ENCODE measurements around the gene RANBP10. TPM values are rescaled to one million over a fixed set of nuclear protein-coding genes. Genes with fewer than 3 reads are reported as not detected.

Gene RANBP10
- total and polyA plus RNA-seq, 2 donors (not counting 3 experiments of a cell fraction or from before 2014, with no cell fraction given) = 25.6 to 28.8 TPM

DNA sequence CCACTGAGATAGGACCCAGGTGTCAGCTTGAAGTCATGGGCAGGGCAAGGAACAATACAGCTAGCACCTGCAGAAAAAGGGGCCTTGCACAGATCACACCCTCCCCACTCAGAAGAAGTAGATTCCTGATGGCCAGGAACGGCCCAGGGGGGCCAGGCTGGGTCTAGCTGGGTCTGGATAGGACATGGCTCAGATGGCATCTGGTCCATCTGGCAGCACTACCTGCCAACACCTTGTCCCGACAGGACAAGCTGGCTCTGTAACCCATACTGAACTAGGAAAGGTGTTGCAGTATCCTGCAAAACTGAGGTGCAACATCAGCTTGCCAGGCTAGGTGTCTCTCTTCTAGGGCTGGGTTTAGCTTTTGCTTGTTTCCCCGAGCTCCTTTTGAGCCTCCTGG lies 48.4 kb downstream of the RANBP10 start:
- TF ChIP-seq POLR2A (IDR thresholded peaks at IDR 0.05; ENCODE audit: low read depth, low read length) (no peak), MYC (IDR thresholded peaks at IDR 0.05; ENCODE audit: low read depth, low read length) (no peak), EZH2 (IDR thresholded peaks at IDR 0.05; ENCODE audit: borderline replicate concordance, low read depth, low read length, severe bottlenecking) (no peak), FOS (IDR thresholded peaks at IDR 0.05; ENCODE audit: borderline replicate concordance, insufficient read depth, low read length) (no peak), JUN (IDR thresholded peaks at IDR 0.05; ENCODE audit: borderline replicate concordance, insufficient read depth, insufficient read length, low read depth) (no peak), POLR2AphosphoS5 (IDR thresholded peaks at IDR 0.05; ENCODE audit: insufficient read depth, low read depth, low read length) (no peak), GATA2 (IDR thresholded peaks at IDR 0.05; ENCODE audit: insufficient read depth, insufficient read length, low read depth, low read length) (no peak)
- TF ChIP-seq, protein P1, sequence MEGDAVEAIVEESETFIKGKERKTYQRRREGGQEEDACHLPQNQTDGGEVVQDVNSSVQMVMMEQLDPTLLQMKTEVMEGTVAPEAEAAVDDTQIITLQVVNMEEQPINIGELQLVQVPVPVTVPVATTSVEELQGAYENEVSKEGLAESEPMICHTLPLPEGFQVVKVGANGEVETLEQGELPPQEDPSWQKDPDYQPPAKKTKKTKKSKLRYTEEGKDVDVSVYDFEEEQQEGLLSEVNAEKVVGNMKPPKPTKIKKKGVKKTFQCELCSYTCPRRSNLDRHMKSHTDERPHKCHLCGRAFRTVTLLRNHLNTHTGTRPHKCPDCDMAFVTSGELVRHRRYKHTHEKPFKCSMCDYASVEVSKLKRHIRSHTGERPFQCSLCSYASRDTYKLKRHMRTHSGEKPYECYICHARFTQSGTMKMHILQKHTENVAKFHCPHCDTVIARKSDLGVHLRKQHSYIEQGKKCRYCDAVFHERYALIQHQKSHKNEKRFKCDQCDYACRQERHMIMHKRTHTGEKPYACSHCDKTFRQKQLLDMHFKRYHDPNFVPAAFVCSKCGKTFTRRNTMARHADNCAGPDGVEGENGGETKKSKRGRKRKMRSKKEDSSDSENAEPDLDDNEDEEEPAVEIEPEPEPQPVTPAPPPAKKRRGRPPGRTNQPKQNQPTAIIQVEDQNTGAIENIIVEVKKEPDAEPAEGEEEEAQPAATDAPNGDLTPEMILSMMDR (IDR thresholded peaks at IDR 0.05; ENCODE audit: extremely low read depth in 1 of 2, insufficient read depth in 1 of 2, low read depth in 1 of 2, low read length in 2 of 2) = no peak
- TF ChIP-seq, protein P2, sequence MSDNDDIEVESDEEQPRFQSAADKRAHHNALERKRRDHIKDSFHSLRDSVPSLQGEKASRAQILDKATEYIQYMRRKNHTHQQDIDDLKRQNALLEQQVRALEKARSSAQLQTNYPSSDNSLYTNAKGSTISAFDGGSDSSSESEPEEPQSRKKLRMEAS (IDR thresholded peaks at IDR 0.05; ENCODE audit: insufficient read depth, insufficient read length) = no peak
- H3K4me3 ChIP-seq (replicated peaks in 1 of 3; ENCODE audit: insufficient read depth in 1 of 3, low read depth in 1 of 3, low read length in 3 of 3) = no peak overlapping the region
- dilution Hi-C loops (cut with MboI; ENCODE audit: extremely low pct_ligation_motif_present, low sequenced_read_pairs) (no loop called here), intact Hi-C loops (cut with micrococcal nuclease) (no loop called here)
- ChIA-PET CTCF (interaction anchor here (1.1 to 2.1 kb wide), 3 partner anchors 10 to 48 kb away, joined by 3 to 6 read pairs (median 5); partner anchors contain the start of genes RANBP10 and TSNAXIP1), POLR2A (interaction anchor here (1.2 kb wide), 1 partner anchor 39 kb away, joined by 3 read pairs; the partner anchor contains the start of gene GFOD2)
- DNase-seq (ENCODE audit: low read depth, low spot score) (no peak), FAIRE-seq (no peak)
- BruUV-seq (replicated peaks) = no TSS peak
- no peak overlapping the region for H3K27ac ChIP-seq (ENCODE audit: insufficient read depth, low read depth, low read length)
- no peak overlapping the region for H3K9ac ChIP-seq (replicated peaks; ENCODE audit: extremely low read depth, insufficient read depth, low read length)
- no peaks in the 10 kb centered on the region for H3K9me3 ChIP-seq (replicated peaks; ENCODE audit: control insufficient read depth, insufficient read depth, low read length)
- no peaks in the 10 kb centered on the region for H3K27me3 ChIP-seq (ENCODE audit: control insufficient read depth in 2 of 2, insufficient read depth in 2 of 2, low read length in 2 of 2)
- H3K4me2 ChIP-seq (ENCODE audit: insufficient read depth, low read length) = no peak overlapping the region
- H3K36me3 ChIP-seq (ENCODE audit: control insufficient read depth in 2 of 2, extremely low read depth in 1 of 2, insufficient read depth in 2 of 2, low read length in 2 of 2) = peaks cover 0 to 11% of the 10 kb centered on the region in 2 experiments
- H2AFZ ChIP-seq (ENCODE audit: low read depth, low read length) = no peak overlapping the region
- H4K20me1 ChIP-seq (replicated peaks; ENCODE audit: control insufficient read depth, extremely low read depth, insufficient read depth, low read length) = no peaks in the 10 kb centered on the region
- peaks cover 2% of the 10 kb centered on the region for H3K79me2 ChIP-seq (ENCODE audit: control insufficient read depth, insufficient read depth, low read length)
- H3K4me1 ChIP-seq (ENCODE audit: control insufficient read depth, extremely low read depth, insufficient read depth, low read length) = no peaks in the 10 kb centered on the region
- H3K9me1 ChIP-seq (replicated peaks; ENCODE audit: control insufficient read depth, extremely low read depth, insufficient read depth, low read length) = no peaks in the 10 kb centered on the region

Data from endothelial cell of umbilical vein (primary cell).